ENCODE data around the gene RPL18.

DNA sequence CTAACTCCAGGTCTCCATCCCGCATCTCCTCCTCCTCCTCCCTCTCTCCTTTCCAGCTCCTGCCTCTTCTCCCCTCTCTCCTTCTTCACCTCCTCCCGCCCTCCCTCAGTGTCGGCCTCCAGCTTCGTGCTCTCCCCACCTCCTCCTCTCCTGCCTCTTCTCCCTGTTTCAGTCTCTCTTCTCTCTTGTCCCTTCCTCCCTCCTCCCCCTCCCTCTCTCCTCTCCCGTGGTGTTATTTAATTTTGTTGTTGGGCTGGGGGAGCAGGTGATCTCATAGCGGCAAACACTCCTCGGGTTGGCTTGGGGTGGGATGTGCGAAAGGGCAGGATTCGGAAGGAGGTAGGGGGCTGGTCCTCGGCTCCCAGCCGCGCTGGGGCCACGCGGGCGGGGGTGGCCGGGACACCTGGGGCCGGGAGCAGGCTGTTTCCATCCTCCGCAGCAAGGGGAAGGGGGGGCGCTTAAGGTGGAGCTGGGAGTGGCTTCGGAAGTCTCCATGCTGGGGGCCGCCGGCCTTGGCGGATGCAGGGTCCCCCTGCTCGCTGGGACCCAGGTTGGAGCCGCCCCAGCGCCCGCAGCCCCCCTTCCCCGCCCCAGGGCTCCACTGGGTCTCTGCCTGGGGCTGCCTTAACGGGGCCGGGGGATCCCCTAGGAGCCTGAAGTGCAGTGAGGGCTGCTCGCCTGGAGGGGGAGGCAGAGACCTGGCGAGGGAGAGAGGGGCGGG lies 27.2 kb upstream of the RPL18 start, which contains the start of gene CA11:
- TF ChIP-seq, protein P1, sequence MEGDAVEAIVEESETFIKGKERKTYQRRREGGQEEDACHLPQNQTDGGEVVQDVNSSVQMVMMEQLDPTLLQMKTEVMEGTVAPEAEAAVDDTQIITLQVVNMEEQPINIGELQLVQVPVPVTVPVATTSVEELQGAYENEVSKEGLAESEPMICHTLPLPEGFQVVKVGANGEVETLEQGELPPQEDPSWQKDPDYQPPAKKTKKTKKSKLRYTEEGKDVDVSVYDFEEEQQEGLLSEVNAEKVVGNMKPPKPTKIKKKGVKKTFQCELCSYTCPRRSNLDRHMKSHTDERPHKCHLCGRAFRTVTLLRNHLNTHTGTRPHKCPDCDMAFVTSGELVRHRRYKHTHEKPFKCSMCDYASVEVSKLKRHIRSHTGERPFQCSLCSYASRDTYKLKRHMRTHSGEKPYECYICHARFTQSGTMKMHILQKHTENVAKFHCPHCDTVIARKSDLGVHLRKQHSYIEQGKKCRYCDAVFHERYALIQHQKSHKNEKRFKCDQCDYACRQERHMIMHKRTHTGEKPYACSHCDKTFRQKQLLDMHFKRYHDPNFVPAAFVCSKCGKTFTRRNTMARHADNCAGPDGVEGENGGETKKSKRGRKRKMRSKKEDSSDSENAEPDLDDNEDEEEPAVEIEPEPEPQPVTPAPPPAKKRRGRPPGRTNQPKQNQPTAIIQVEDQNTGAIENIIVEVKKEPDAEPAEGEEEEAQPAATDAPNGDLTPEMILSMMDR (conservative IDR thresholded peaks at IDR 0.05) = peak; percentile 68
- no peak for TF ChIP-seq ZFX (IDR thresholded peaks at IDR 0.05)

Measured in C4-2B (cell line).